ENCODE data around the gene PTPRT.

- TF ChIP-seq EZH2 (conservative IDR thresholded peaks at IDR 0.05; ENCODE audit: low read depth, low read length) (no peak), IRF1 (CRISPR knock-in tag; IDR thresholded peaks at IDR 0.05; ENCODE audit: low read depth) (no peak), CEBPB (IDR thresholded peaks at IDR 0.05; ENCODE audit: borderline replicate concordance, low read depth, low read length) (no peak)
Measured at GRCh38 chr20:42779216-42779615, 410.5 kb downstream of the PTPRT start.
